ENCODE data around the gene CBLB. TPM values are rescaled to one million over a fixed set of nuclear protein-coding genes. Genes with fewer than 3 reads are reported as not detected.
"Not testable (repeated sequence)": the region's sequence is repeated elsewhere in the genome, so short reads cannot be mapped to it uniquely, and the experiment has no call there.

The CBLB gene
- total RNA-seq, 2 experiments from 2014 or later: 142 to 144 TPM

DNA sequence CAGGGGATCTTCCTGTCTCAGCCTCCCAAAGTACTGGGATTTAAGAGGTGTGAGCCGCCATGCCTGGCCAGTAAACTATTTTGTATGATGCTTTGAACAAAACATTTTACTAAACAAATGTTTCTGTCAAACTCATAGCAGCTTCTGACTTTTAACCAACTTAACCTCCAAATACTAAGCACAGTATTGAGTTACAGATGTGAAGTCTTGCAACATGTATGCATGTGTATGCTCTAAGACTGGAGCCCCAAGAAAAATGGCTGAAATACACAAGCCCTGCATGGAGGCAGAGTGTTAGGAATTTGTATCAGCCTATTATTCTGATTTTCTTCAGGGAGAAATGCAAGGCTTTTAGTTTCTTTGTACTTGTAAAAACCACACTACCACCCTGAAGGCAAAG lies 137.1 kb downstream of the CBLB start:
- POLR2A ChIA-PET: no interaction called here
- CTCF ChIA-PET: no interaction called here

- ChIA-PET POLR2A (no interaction called here), CTCF (interaction anchor here (0.6 kb wide), 1 partner anchor 12 kb away, joined by 4 read pairs; no protein-coding TSS in a partner anchor)
These were observed 137.9 kb downstream of the CBLB start for GRCh38 chr3:105730801-105731354.

DNA sequence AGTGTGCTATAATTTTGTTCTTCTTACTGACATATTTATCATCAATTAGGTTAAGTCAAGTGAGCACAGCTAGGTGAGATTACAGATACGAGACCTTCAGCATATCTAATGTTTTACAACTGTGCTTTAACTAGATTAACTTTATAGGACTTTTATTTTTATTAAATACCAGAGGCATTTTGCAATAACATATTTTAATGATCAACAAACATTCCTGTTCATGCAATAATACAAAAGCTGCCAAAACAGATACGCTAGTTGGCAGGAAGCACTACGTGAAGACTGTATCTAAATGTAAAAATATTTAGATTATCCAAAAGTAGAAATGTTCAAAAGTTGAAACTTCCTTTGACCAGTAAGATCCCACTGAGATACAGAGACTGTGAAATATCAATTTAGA lies 139.1 kb downstream of the CBLB start:
- POLR2A ChIA-PET: no interaction called here
- CTCF ChIA-PET: no interaction called here

GRCh38 chr3:105728771-105729312 lies 140.0 kb downstream of the CBLB start:
- ChIA-PET CTCF (no interaction called here), POLR2A (no interaction called here)

DNA sequence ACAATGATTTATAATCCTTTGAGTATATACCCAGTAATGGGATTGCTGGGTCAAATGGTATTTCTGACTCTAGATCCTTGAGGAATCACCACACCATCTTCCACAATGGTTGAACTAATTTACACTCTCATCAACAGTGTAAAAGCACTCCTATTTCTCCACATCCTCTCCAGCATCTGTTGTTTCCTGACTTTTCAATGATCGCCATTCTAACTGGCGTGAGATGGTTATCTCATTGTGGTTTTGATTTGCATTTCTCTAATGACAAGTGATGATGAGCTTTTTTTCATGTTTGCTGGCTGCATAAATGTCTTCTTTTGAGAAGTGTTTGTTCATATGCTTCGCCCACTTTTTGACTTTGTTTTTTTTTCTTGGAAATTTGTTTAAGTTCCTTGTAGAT lies 141.8 kb downstream of the CBLB start:
- POLR2A ChIA-PET, CTCF ChIA-PET: not testable (repeated sequence)

- ChIA-PET POLR2A (no interaction called here), CTCF (no interaction called here)
These were observed 145.8 kb downstream of the CBLB start for GRCh38 chr3:105722943-105723556.

- ChIA-PET CTCF (no interaction called here), POLR2A (no interaction called here)
These were observed 149.0 kb downstream of the CBLB start for GRCh38 chr3:105719791-105720190.

DNA sequence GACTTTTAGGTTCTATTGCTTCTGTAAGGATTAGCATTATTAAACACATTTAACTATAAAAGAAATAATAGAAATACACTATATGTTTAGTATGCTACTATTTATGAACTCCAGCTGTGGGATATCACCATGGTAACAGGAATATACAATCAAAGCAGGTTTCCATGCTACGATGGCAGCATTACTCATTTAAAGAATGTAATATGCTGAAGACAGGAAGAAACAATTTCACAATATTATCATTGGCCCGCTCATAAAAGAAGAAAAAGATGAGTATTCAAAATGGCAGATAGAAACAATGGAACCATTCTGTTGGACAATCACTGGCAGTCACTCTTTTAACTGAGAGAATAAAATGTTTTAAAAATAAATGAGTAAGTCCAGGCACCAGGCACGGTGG lies 153.4 kb downstream of the CBLB start:
- ChIA-PET POLR2A (no interaction called here), CTCF (interaction anchor here (0.6 kb wide), 1 partner anchor 78 kb away, joined by 4 read pairs; no protein-coding TSS in a partner anchor)

DNA sequence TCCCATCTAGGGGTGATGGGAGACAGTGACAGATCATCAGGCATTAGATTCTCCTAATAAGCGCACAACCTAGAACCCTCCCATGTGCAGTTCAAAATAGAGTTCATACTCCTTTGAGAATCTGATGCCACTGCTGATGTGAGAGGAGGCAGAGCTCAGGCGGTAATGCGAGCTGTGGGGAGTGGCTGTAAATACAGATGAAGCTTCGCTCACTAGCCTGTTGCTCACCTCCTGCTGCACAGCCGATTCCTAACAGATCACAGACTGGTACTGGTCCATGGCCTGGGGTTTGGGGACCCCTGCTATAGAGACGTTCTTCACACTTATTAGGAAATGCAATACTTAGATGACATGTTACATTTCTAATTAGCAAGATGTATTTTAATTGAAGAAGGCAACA lies 154.4 kb downstream of the CBLB start:
- ChIA-PET POLR2A (no interaction called here), CTCF (no interaction called here)

GRCh38 chr3:105708980-105709379 lies 159.8 kb downstream of the CBLB start:
- CTCF ChIA-PET: no interaction called here
- POLR2A ChIA-PET: no interaction called here

- CTCF ChIA-PET: no interaction called here
- POLR2A ChIA-PET: no interaction called here
These were observed 161.8 kb downstream of the CBLB start for GRCh38 chr3:105707009-105707408.

- POLR2A ChIA-PET: no interaction called here
- CTCF ChIA-PET: no interaction called here
These were observed 163.9 kb downstream of the CBLB start for GRCh38 chr3:105704726-105705410.

DNA sequence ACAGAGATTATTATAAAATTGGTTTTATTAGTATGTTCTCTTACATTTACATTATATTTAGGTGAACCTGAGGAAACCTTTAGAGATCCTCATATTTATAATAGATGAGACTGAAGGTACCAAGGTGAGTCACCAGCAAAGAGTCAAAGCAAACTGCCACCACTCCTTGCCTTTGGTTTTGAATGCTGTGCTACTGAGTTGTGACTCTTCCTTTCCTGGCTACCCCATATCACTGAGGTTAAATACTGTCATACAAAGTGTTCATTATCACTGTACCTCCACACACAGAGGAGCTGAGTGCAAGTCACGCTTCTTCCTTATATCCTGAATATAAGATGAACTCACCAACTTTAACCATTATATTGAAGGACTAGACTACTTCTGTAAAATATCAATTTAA lies 168.2 kb downstream of the CBLB start:
- CTCF ChIA-PET: no interaction called here
- POLR2A ChIA-PET: no interaction called here

DNA sequence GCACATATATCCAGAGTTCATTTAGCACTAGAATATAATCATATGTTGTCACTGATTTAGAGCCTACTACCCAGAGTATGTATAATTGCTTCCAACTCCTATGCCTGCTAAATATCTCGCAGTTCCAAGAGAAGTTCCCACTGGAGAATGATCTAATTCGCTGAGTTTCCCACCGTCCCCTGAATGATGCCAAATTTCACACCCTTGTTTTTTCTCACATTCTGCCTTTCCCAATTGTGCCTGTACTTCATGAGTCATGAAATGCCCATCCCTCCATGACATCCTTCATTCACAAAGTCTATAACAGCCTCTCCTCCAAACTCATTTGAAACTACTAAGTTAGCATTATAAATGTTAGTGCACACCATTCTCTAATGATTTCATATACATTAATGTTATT lies 177.2 kb downstream of the CBLB start:
- ChIA-PET CTCF (no interaction called here), POLR2A (no interaction called here)

DNA sequence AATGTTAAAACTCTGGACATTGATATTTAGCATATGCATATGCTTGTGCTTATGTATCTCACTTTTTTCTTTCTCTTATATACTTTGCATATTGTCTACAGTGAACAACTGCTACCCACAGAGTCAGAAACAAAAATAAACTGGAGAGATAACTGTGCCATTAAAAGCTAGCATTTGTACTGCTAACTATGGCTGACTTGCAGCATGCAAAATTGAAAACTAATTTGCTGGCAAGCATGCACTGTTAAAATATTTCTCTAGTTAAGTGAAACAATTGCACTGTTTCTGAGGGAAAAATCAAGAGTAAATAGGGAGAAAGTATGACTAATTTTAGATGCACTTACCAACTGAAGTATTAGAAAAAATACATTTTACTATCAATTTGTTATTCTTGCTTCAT lies 177.8 kb downstream of the CBLB start:
- POLR2A ChIA-PET: no interaction called here
- CTCF ChIA-PET: no interaction called here

DNA sequence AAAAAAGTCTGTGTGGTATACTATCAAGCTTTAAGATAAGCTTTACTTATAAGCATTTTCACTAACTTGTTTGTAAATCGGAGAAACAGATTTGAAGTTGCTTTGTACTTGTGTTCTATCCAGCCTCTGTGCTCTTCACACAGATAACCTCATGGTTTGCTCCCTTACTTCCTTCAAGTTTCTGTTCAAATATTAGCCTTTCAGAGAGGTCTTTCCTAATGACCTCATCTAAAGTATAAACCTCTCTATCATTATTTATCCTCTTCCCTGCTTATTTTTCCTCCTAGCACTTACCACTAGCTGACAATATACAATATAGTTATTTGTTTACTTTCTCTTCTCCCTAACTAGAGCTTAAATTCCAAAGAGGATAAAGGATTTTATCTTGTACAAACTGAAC lies 180.0 kb downstream of the CBLB start:
- POLR2A ChIA-PET: no interaction called here
- CTCF ChIA-PET: no interaction called here

- ChIA-PET POLR2A (no interaction called here), CTCF (interaction anchor here (0.7 kb wide), 1 partner anchor 141 kb away, joined by 3 read pairs; no protein-coding TSS in a partner anchor)
These were observed 182.4 kb downstream of the CBLB start for GRCh38 chr3:105686278-105686897.

DNA sequence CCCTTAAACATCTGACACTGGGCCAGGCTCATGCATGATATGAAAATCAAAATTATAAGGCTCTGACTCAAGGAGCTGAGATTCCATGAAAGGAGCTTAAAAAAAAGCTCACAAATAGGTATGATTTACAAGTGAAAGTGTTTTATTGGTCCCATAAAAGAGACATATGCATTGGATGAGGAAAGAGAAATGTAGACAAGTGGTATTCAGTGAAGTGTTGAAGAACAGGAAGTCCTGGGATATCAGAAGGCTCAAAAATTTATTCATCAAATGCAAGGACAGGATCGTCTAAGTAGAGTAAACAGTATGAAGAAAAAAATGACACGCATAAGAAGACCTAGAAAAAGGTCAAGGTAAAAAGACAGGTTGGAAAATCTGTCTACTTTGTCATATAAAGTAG lies 188.9 kb downstream of the CBLB start:
- POLR2A ChIA-PET: interaction anchor here (0.7 kb wide), 1 partner anchor 30 kb away, joined by 3 read pairs; no protein-coding TSS in a partner anchor
- CTCF ChIA-PET: no interaction called here

GRCh38 chr3:105678017-105678416 lies 190.8 kb downstream of the CBLB start:
- CTCF ChIA-PET: no interaction called here
- POLR2A ChIA-PET: no interaction called here

DNA sequence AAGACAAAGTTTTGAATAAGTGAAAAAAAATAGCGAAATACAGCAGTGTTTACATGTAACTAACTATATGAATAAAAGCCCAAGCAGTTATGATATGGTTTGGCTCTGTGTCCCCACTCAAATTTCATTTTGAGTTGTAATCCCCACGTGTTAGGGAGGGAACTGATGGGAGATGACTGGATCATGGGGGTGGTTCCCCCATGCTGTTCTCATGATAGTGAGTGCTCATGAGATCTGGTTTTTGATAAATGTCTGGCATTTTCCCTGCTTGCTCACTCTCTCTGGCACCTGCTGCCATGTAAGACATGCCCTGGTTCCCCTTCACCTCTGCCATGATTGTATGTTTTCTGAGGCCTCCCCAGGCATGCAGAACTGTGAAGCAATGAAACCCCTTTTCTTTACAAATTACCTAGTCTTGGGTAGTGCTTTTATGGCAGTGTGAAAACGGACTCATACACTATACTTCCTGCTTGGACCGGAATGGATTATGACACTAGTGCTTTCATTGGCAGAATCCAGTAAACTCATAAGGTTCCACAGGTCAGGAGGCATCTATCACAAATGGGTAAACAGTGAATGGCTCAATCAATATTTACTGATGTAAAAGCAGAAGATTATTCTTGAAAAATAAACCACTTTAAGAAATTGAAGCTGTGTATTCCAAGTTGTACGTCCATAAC lies 192.1 kb downstream of the CBLB start:
- POLR2A ChIA-PET: no interaction called here
- CTCF ChIA-PET: interaction anchor here (0.6 to 0.7 kb wide), 3 partner anchors 8 to 236 kb away, joined by 3 to 5 read pairs (median 3); no protein-coding TSS in a partner anchor
